ENCODE measurements around the gene ACR.

DNA sequence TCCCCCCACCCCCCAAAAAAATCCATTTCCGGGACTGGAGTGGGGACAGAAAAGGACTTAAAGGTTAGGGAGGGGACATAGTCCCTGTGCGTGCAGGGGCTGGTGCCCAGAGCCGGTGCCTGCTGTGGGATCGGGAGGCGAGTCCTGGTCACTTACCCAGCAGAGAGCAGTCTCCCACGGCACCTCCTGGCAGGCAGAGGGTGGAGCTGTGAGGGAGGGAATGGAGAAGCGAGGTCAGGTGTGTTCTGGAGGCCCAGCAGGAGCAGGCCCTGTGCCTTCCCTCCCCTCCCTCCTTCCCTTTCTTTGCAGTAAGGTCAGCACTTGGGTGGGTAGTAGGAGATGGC, 37.0 kb upstream of the ACR start:
- TF ChIP-seq, protein P1, sequence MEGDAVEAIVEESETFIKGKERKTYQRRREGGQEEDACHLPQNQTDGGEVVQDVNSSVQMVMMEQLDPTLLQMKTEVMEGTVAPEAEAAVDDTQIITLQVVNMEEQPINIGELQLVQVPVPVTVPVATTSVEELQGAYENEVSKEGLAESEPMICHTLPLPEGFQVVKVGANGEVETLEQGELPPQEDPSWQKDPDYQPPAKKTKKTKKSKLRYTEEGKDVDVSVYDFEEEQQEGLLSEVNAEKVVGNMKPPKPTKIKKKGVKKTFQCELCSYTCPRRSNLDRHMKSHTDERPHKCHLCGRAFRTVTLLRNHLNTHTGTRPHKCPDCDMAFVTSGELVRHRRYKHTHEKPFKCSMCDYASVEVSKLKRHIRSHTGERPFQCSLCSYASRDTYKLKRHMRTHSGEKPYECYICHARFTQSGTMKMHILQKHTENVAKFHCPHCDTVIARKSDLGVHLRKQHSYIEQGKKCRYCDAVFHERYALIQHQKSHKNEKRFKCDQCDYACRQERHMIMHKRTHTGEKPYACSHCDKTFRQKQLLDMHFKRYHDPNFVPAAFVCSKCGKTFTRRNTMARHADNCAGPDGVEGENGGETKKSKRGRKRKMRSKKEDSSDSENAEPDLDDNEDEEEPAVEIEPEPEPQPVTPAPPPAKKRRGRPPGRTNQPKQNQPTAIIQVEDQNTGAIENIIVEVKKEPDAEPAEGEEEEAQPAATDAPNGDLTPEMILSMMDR (conservative IDR thresholded peaks at IDR 0.05 in 1 of 2, IDR thresholded peaks at IDR 0.05 in 1 of 2; ENCODE audit: extremely low read depth in 1 of 2, insufficient read depth in 1 of 2, low read depth in 1 of 2, low read length in 2 of 2) = no peak
- no peak for TF ChIP-seq EZH2 (IDR thresholded peaks at IDR 0.05; ENCODE audit: borderline replicate concordance, low read length)
